Keratinocyte (primary cell): ENCODE data around the gene PDZRN4.

Experiments used
- CTCF ChIP-seq, 3 experiments: IDR thresholded peaks in 1 of 3; conservative IDR thresholded peaks in 1 of 3; optimal IDR thresholded peaks in 1 of 3; 2 replicates in 2 of 3; 3 replicates in 1 of 3; pipeline versions ENCODE3 to v1.5.1; 2011; ENCODE audit warnings: low read length in 3 of 3, mild to moderate bottlenecking in 3 of 3, moderate library complexity in 2 of 3, control low read depth in 1 of 3, inconsistent platforms in 1 of 3; ENCODE audit not compliant: insufficient read depth in 2 of 3; ENCODE audit errors: extremely low read depth in 1 of 3
- EZH2 ChIP-seq: IDR thresholded peaks from one replicate; pipeline ENCODE4 v1.6.1; 2012; ENCODE audit warnings: inconsistent platforms, mild to moderate bottlenecking, low read length, moderate library complexity

GRCh38 chr12:41302979-41303403, 114.9 kb downstream of the PDZRN4 start:
- TF ChIP-seq CTCF (optimal IDR thresholded peaks at IDR 0.05 in 1 of 3, IDR thresholded peaks at IDR 0.05 in 1 of 3, conservative IDR thresholded peaks at IDR 0.05 in 1 of 3; ENCODE audit: extremely low read depth in 1 of 3, insufficient read depth in 2 of 3, low read length in 3 of 3) (no peak), EZH2 (no peak)
